AG04449 (cell line): ENCODE data around the gene FAM171A2.
A peak's percentile ranks its signal among the peaks of the same experiment; 100 is the strongest.

Experiments used
- CTCF ChIA-PET: fragments of 350-600 bp; formaldehyde crosslinking; extraction: SDS; loops from one replicate; lab custom pipeline; 2021; ENCODE audit warnings: antibody characterized with exemption; lab: Yijun Ruan, JAX
- POLR2A ChIA-PET: fragments of 400-600, 350-600 bp; formaldehyde crosslinking; extraction: SDS; loops from one replicate; lab custom pipeline; 2020; ENCODE audit warnings: antibody characterized with exemption, inconsistent platforms; lab: Yijun Ruan, JAX
- DNase-seq: peaks from one replicate; pipeline ENCODE4 v3.0.0-alpha.2; 2010; ENCODE audit warnings: low read depth, low spot score
- H3K4me3 ChIP-seq: 2 replicates; pipeline ENCODE4 v1.5.1; 2011; ENCODE audit warnings: low read depth, mild to moderate bottlenecking, control low read depth, low read length
- TF ChIP-seq, protein P1 (sequence below): IDR thresholded peaks from one replicate; pipeline ENCODE4 v1.5.1; 2011; ENCODE audit warnings: mild to moderate bottlenecking, moderate library complexity, low read length, control low read depth, inconsistent platforms; ENCODE audit not compliant: insufficient read depth; ENCODE audit errors: missing control alignments

FAM171A2 gene

DNA sequence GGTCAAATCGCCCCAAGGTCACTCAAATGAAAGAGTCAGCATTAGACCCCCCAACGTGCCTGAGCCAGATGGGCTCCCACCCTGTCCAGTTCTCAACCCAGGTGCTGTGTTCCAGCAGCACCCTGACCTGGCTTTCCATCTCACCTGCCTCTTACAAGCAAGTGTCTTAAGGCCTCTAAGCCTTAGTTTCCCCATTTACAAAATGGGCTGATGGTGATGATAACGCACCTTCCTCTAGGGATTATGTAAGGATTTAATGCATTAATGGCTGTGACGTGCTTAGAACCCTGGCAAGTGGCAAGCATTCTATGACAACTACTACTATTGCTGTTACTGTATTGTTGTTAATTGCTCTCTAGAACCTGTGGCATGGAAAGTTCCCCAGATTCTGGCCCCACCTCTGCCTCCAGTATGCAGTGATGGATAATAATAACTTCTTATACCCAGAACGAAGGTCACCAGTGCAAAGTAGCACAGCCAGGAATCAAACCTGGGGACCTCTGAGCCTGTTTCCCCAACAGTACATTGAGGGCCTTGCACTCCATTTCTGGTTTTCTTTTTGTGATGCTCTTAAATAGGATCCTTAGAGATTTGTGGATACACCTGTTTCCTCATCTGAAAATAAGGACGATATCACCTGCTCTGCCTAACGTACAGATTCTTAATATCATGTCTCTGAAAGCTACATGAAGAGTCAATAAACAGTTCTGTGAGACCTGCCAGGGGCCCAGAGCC lies 35.8 kb downstream of the FAM171A2 start:
- no peak overlapping the region for H3K4me3 ChIP-seq
- ChIA-PET POLR2A (interaction anchor here (0.8 kb wide), 1 partner anchor 106 kb away, joined by 8 read pairs; no protein-coding TSS in a partner anchor), CTCF (interaction anchor here (0.7 to 9.2 kb wide), 10 partner anchors 17 to 195 kb away, joined by 3 to 130 read pairs (median 4); partner anchors contain the start of genes GRN and UBTF)
- TF ChIP-seq, protein P1, sequence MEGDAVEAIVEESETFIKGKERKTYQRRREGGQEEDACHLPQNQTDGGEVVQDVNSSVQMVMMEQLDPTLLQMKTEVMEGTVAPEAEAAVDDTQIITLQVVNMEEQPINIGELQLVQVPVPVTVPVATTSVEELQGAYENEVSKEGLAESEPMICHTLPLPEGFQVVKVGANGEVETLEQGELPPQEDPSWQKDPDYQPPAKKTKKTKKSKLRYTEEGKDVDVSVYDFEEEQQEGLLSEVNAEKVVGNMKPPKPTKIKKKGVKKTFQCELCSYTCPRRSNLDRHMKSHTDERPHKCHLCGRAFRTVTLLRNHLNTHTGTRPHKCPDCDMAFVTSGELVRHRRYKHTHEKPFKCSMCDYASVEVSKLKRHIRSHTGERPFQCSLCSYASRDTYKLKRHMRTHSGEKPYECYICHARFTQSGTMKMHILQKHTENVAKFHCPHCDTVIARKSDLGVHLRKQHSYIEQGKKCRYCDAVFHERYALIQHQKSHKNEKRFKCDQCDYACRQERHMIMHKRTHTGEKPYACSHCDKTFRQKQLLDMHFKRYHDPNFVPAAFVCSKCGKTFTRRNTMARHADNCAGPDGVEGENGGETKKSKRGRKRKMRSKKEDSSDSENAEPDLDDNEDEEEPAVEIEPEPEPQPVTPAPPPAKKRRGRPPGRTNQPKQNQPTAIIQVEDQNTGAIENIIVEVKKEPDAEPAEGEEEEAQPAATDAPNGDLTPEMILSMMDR, result no peak
- no peak for DNase-seq

DNA sequence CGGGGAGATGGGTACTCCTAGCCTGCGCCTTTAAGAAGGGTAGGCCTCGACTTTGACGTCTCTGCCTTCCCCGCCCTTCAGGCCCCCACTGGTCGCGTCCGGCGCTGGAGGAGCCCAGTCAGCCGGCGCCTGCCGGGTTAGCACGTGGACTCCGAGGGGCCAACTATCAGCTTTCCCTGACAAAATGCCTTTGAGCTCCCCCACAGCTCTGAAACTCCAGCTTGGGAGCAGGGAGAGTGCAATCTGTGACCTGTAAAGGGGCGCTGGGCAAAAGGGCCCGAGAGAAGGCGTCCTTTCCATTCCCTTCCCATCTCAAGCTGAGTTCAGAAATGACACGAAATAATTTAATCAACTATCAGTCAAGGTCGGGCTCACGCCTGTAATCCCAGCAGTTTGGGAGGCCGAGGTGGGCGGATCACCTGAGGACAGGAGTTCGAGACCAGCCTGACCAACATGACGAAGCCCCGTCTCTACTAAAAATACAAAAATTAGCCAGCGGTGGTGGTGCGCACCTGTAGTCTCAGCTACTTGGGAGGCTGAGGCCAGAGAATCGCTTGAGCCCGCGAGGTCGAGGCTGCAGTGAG lies 36.7 kb downstream of the FAM171A2 start:
- DNase-seq, result peak; percentile 80
- ChIA-PET POLR2A (interaction anchor here (0.6 to 1.0 kb wide), 5 partner anchors 10 to 107 kb away, joined by 4 to 8 read pairs (median 4); partner anchors contain the start of genes GRN and UBTF), CTCF (interaction anchor here (0.6 to 1.6 kb wide), 9 partner anchors 13 to 195 kb away, joined by 3 to 12 read pairs (median 4); partner anchors contain the start of genes FAM171A2 and UBTF)
- H3K4me3 ChIP-seq, result no peak overlapping the region
- TF ChIP-seq, protein P1, result no peak

DNA sequence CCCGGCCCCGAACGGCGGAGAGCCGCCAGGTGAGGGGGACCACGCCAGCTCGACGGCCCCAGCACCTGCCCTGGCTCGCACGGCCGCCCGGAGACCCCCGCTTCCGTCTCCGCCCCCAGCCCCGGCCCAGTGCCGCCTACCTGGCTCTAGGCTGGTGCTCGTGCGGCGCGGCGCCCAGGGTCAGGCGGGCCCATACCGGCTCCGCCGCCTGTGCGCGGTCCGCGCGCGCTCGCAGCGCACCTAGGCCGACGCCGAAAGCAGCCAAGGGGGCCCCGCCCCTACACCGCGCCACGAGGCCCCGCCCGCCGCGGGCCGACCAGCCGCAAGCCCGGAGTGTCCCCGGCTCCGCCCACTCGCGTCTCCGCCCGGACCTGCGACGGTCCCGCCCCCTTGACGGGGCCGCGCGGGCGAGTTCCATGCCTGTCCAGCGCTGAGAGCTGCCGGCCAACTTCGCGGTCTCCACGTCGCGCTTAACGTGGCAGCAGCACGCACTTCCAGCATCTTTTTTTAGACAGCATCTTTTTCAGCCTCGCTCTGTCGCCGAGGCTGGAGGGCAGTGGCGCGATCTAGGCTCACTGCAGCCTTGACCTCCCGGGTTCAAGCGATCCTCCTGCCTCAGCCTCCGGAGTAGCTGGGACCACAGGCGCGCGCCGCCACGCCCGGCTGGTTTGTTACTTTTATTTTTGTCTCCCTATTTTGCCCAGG lies 38.9 kb downstream of the FAM171A2 start, which contains the start of gene SLC25A39:
Gene SLC25A39 (minus strand): TSS at position 253 of the 705 bp plus-strand sequence. CDS start 1,261 bp downstream, outside the sequence.
- H3K4me3 ChIP-seq, result peak within 1 kb of the TSS; percentile 85
- DNase-seq, result no peak
- TF ChIP-seq, protein P1, result no peak
- ChIA-PET CTCF (interaction anchor here (0.7 to 2.7 kb wide), 7 partner anchors 26 to 447 kb away, joined by 3 to 12 read pairs (median 3); no protein-coding TSS in a partner anchor), POLR2A (no interaction called here)

DNA sequence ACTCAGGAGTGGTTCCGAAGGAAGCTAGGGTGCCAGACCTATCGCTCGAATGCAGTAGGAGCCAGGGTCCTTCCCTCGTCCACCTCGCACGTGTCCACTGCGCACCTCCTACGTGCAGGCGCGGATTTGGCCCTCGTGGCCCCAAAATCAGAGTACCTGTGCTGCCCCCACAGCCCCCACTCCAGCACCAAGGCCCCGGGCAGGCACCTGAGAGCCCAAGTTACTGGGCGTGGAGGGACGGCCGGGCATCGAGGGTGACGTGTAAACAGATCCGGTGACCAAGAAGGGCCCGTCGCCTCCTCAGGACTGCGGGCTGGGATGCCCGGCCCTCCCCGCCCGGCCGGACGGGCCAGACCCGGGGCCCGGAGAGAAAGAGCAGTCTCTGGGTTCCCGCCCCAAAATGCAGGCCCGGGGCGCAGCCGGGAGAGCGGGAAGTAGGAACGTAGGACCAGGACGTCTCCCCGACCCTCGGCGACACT lies 39.5 kb downstream of the FAM171A2 start:
- peak overlapping the region; percentile 85 for H3K4me3 ChIP-seq
- ChIA-PET POLR2A (no interaction called here), CTCF (interaction anchor here (0.7 to 2.7 kb wide), 4 partner anchors 114 to 446 kb away, joined by 3 to 12 read pairs (median 4); no protein-coding TSS in a partner anchor)
- DNase-seq, result no peak
- TF ChIP-seq, protein P1, result no peak

DNA sequence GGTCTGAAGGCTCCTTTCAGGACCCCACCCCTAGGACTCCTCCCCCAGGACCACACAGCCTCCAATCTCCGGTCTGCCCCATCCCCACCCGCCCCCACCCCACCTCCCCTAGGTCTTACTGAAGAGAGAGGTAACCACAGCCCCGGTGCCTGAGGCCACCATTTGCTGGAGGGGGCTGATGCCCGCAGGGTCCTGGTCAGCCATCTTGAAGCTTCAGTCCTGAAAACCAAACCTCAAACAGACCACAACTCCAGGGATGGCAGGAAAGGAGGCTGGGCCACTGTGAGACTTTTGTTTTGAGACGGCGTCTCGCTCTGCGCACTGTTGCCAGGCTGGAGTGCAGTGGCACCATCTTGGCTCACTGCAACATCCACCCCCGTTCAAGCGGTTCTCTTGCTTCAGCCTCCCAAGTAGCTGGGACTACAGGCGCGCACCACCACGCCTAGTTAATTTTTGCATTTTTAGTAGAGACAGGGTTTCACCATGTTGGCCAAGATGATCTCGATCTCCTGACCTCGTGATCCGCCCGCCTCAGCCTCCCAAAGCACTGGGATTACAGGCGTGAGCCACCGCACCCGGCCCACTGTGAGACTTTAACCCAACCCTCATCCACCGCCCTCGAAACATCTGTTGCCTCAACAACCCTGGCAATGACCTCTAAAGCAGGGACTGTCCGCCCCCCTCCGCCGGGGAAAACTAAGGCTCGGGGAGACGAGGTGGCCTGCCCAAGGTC lies 40.1 kb downstream of the FAM171A2 start:
- ChIA-PET POLR2A (no interaction called here), CTCF (interaction anchor here (1.3 to 2.7 kb wide), 4 partner anchors 9 to 313 kb away, joined by 3 to 12 read pairs (median 4); no protein-coding TSS in a partner anchor)
- no peak for DNase-seq
- TF ChIP-seq, protein P1, result no peak
- H3K4me3 ChIP-seq, result peak overlapping the region; percentile 85
